ENCODE results near the gene TRIM52. TPM values are rescaled to one million over a fixed set of nuclear protein-coding genes. Genes with fewer than 3 reads are reported as not detected.

TRIM52 gene
- total and polyA plus RNA-seq, 9 of the 15 experiments (the other 6 are each of a cell fraction or from before 2014, with no cell fraction given) = 3.3 to 21.9 (median 13.5) TPM

DNA sequence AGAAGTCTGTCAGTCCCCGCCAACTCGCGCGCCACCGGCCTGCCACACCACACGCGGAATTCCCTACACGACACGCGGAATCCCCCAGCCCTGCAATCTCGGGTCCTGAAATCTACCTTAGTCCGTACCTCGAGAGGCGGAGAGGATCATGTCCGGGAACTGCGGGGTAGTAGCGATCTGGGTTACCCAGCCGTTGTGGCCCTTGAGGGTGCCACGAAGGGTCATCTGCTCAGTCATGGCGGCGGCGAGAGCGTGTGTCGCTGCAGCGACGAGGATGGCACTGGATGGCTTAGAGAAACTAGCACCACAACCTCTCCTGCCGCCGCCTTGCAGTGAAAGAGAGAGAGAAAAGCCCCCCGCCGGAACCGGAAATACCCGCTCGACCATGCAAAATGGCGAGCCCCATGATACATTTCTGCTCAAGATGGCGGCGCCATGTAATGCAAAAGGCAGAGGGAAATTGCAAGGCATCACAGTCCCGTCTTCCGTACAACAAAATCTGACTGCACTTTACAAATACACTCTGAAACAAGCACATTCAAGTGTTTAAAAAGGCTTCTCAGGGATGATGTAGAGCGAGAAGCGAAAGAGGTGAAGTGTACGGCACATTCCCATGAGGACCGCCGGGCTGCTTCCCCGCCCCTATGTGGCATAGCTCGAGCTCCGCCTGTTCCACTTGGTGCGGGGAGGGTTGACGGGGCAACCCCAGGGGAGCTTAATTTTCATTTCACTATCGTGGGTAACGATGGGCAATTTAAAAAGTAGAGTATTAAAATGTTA lies 17.2 kb downstream of the TRIM52 start, which contains the start of gene RACK1 (continued):
- peak; percentile 19 to 30; a peak in 1 of 4 replicates for TF ChIP-seq NRF1 (conservative IDR thresholded peaks at IDR 0.05 in 1 of 2, IDR thresholded peaks at IDR 0.05 in 1 of 2)
- TF ChIP-seq MXI1 (IDR thresholded peaks at IDR 0.05; ENCODE audit: low read depth, low read length) = peak; percentile 62
- no peak for TF ChIP-seq NCOA6 (IDR thresholded peaks at IDR 0.05)
- peak in 1 of 2 experiments; percentile 97; a peak in 2 of 4 replicates for TF ChIP-seq NONO (IDR thresholded peaks at IDR 0.05; ENCODE audit: low read depth in 2 of 2, low read length in 1 of 2)
- TF ChIP-seq ZC3H11A (IDR thresholded peaks at IDR 0.05; ENCODE audit: low read depth, low read length) = peak; percentile 61; the same call in 1 of the 2 replicates
- peak; percentile 64 for TF ChIP-seq SP1 (CRISPR knock-in tag; IDR thresholded peaks at IDR 0.05)
- no peak for TF ChIP-seq SNRNP70 (optimal IDR thresholded peaks at IDR 0.05; ENCODE audit: low read depth, low read length)
- no peak for TF ChIP-seq ZNF277 (CRISPR knock-in tag; IDR thresholded peaks at IDR 0.05; ENCODE audit: borderline replicate concordance)
- TF ChIP-seq ZNF655 (CRISPR knock-in tag; IDR thresholded peaks at IDR 0.05) = no peak
- TF ChIP-seq NR2C2 (CRISPR knock-in tag; IDR thresholded peaks at IDR 0.05) = peak; percentile 69; the same call in 1 of the 2 replicates
- peak; percentile 95 for TF ChIP-seq NR2C2 (tag; IDR thresholded peaks at IDR 0.05)
- TF ChIP-seq SMC3 (conservative IDR thresholded peaks at IDR 0.05; ENCODE audit: insufficient read depth, low read depth, low read length) = no peak
- TF ChIP-seq, protein P1, sequence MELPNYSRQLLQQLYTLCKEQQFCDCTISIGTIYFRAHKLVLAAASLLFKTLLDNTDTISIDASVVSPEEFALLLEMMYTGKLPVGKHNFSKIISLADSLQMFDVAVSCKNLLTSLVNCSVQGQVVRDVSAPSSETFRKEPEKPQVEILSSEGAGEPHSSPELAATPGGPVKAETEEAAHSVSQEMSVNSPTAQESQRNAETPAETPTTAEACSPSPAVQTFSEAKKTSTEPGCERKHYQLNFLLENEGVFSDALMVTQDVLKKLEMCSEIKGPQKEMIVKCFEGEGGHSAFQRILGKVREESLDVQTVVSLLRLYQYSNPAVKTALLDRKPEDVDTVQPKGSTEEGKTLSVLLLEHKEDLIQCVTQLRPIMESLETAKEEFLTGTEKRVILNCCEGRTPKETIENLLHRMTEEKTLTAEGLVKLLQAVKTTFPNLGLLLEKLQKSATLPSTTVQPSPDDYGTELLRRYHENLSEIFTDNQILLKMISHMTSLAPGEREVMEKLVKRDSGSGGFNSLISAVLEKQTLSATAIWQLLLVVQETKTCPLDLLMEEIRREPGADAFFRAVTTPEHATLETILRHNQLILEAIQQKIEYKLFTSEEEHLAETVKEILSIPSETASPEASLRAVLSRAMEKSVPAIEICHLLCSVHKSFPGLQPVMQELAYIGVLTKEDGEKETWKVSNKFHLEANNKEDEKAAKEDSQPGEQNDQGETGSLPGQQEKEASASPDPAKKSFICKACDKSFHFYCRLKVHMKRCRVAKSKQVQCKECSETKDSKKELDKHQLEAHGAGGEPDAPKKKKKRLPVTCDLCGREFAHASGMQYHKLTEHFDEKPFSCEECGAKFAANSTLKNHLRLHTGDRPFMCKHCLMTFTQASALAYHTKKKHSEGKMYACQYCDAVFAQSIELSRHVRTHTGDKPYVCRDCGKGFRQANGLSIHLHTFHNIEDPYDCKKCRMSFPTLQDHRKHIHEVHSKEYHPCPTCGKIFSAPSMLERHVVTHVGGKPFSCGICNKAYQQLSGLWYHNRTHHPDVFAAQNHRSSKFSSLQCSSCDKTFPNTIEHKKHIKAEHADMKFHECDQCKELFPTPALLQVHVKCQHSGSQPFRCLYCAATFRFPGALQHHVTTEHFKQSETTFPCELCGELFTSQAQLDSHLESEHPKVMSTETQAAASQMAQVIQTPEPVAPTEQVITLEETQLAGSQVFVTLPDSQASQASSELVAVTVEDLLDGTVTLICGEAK (IDR thresholded peaks at IDR 0.05) = peak; percentile 96
- TF ChIP-seq, protein P1 (CRISPR knock-in tag; IDR thresholded peaks at IDR 0.05) = no peak
- TF ChIP-seq BRF1 (IDR thresholded peaks at IDR 0.05; ENCODE audit: borderline replicate concordance, extremely low read depth, insufficient read length) = no peak
- TF ChIP-seq ZNF583 (CRISPR knock-in tag; IDR thresholded peaks at IDR 0.05) = no peak
- TF ChIP-seq HIVEP1 (CRISPR knock-in tag; IDR thresholded peaks at IDR 0.05) = 0 out of 2 replicates have a peak, but pooled peaks have one; percentile 54
